GM12873 (cell line): ENCODE measurements around the gene CNTNAP1.

ENCODE experiments used
- TF ChIP-seq, protein P1 (sequence below): IDR thresholded peaks from 2 replicates; pipeline ENCODE4 v1.5.1; 2012; ENCODE audit warnings: low read depth, mild to moderate bottlenecking, moderate library complexity, low read length, control low read depth; ENCODE audit not compliant: insufficient read depth; ENCODE audit errors: missing control alignments

Gene CNTNAP1

DNA sequence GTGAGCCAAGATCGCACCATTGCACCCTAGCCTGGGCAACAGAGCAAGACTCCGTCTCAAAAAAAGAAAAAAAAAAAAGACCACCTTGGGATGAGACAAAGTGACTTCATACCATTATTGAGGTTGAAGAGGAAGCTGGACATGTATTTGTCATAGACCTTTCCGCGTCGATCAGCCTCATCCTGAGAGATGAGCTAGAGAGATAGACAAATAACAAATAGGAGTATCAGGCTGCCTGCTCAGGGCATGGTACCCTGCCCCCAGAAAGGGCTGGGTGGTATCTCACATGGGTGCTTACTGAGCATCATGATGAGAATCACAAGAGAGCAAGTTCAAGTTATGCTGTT lies 22.1 kb downstream of the CNTNAP1 start:
- TF ChIP-seq, protein P1, sequence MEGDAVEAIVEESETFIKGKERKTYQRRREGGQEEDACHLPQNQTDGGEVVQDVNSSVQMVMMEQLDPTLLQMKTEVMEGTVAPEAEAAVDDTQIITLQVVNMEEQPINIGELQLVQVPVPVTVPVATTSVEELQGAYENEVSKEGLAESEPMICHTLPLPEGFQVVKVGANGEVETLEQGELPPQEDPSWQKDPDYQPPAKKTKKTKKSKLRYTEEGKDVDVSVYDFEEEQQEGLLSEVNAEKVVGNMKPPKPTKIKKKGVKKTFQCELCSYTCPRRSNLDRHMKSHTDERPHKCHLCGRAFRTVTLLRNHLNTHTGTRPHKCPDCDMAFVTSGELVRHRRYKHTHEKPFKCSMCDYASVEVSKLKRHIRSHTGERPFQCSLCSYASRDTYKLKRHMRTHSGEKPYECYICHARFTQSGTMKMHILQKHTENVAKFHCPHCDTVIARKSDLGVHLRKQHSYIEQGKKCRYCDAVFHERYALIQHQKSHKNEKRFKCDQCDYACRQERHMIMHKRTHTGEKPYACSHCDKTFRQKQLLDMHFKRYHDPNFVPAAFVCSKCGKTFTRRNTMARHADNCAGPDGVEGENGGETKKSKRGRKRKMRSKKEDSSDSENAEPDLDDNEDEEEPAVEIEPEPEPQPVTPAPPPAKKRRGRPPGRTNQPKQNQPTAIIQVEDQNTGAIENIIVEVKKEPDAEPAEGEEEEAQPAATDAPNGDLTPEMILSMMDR, result no peak

DNA sequence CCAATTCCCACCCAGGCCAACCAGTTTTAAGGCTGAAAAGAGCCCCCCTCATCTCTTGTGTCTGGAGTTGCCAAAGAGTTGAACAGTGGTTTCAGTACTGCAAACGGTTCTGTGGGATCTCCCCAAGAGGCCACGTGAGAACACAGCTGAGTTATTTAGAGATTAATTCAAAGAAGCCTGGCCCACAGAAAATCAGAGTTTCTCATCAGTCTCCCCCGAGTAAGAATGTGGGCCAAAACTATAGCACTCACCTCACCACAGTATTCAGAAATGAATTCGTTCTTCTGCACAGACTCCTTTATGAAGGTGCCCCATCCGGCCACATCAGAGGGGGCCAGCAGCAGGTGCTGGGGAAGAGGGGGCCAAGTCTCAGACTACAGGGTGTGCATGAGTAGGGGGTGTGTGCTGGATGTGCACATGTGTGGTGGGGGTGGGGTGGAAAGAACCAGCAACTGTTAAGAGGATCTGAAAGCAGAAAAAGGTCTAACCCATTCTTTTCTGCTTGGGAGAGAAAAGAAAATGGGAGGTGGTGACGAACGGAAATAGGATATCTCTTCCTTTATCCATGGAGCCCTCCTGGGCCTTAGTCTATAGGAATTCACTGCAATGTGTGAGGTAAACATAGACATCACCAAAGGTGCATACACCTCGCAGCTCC lies 22.6 kb downstream of the CNTNAP1 start:
- TF ChIP-seq, protein P1, result no peak

DNA sequence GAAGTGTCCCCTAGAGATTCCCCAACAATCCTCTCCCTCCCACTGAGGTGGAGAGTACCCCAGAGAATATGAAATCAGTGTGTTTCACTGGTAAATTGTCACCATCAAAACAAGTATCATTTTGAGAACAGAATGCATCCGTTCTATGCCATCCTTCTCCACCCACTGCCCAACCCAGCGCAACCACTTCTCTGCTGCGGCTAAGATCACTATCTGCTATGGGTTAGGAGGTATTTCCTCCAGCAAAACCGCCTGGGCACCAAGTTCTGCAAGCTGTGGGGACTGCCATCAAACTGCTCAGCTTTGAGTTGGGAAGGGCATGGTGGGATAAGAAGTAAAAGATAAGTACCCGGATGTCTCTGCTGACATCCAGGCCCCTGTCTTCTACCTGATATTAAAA lies 24.4 kb downstream of the CNTNAP1 start:
- TF ChIP-seq, protein P1, result no peak

DNA sequence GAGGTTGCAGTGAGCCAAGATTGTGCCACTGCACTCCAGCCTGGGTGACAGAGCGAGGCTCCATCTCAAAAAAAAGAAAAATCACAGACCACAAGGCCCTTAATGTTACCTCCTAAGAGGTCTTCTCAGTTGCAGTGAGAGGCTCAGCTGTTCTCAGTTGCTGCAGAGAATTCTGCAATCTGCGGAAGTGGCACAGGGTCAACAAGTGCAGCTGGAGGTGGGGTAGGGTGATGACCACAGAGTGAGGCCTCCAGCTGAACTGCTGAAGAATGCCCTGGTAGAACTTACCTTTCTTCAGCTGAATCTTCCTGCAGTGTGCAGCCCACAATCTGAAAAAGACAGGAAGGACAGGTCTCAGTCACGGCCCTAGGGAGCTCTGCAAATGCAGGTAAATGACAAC lies 26.3 kb downstream of the CNTNAP1 start:
- TF ChIP-seq, protein P1, result no peak

DNA sequence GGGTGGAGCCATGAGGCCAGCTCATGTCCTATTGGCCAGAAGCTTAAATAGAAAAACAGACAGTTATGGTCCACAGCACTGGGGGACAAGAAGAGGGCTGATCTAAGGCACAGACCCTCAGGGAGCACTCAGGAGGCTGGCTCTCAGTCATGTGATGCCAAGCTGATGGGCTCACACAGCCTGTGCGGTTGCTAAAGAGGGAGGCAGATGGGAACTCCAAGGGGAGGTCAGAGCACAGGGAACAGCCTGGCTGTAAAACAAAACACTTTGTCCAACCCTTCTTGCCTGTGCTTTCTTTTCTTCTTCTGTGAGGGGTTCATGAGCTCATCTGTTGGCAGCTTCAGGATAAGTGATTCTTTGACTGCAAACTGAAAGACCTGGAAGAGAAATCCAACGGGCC lies 27.2 kb downstream of the CNTNAP1 start:
- TF ChIP-seq, protein P1, result no peak

DNA sequence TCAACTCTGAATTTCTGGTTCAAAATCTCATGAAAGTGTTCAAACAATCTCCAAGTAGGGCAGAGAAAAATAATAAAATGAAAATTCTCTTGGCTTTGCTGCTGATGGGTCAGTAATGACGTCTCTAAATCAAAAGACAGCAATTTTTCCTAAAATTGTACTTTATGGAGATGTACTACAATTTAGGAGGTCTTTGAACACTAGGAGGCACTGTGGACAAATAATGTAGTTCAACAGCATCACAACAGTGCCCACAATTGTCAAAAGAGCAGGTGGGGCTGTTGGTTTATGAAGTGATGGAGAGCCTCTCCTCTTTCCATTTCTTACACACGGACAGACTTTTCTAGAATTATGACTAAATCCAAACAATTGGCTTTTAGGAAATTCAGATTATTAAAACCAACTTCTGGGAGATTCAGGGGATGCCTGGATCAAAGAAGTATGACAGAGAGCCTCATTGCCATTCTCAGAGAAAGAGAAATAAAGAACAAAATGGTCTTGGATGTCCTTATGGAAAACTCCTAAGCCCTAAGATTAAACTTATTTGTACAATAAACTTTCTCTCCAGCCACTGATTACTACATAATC lies 38.8 kb downstream of the CNTNAP1 start:
- TF ChIP-seq, protein P1, result peak; percentile 71

DNA sequence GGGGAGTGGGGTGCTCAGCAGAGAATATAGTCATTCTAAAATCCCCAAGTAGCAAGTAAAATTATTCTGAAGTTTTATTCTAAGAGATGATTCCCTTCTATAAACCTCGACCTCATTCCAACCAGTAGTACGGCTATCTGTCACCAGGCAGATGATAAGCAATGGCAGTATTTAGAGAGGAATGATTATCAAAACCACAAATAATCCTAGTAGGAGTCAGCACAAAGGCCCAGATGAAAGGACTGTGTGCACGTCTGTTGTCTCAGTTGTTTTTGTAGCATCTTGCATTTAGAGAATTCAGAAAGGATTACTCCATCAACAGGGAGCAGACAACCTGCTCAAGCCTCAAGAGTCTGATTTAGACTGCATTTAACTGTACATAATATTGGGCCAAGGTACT lies 41.3 kb downstream of the CNTNAP1 start:
- TF ChIP-seq, protein P1, result no peak
